ENCODE data around the gene CHRNA1.

Gene CHRNA1

DNA sequence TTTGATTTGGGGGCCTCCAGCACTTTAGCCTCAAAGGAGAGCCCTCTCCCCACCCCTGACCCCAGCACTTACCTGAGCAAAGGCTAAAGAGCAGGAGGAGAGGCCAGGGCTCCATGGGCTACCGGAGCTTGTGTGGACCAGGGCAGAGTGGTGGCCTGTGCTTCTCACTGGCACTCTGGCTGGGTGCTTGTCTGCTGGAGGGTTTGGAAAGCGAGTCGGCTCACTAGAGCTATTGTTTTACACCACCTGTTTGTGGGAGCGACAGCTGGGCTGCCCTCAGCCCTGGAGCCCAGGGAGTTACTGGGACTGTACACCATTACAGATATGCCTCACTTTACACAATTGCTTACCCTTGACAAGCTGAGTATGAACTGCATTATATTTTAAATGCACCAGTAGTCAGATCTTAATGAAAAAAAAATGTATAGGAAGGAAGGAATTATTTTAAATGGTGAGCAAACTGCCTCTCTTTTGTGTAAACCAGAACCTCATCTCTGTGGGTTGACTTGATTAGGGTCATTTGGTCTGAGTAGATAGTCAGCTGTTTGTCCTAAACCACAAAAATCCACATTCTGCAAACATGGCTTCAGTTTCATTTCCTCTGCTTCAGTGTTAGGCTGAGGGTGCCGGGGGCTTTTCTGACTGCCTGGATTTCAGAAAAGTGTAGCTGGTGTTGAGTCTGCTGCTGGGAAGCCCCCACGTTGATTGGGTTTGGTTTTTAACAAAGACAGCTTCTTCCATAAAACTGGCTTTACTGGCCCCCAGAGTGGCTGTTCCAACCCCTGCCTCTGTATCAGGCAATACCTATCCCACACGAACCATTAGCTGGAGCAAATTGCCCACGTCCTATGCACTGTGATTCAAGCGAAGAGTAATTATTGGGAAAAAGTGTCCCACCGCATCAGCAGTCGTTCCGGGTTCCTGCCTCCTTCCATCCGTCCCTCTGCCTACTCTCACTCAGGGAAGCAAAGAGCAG, at the start of gene CHRNA1:
CHRNA1 (minus strand) TSS at position 193 of the 976 bp plus-strand sequence; CDS start at position 115, 78 bp downstream.
- no peak for DNase-seq

DNA sequence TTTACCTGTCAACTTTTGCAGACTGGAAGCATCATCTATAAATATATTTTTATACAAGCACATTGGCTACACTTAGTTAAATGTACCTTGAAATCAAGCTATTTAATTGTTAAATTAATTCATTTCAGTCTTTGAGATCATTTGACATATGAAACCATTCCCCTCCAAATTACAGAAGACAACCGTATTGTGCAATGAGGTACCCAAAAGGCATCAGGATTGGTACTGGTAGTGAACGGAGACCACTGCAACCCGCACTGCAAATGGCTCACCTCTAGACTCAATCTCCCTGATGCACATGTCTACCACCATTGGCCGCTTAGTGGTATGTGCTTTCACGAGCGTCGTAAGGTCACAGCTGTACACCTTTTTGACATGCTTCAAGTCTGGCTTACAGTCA, 47.8 kb upstream of the CHRNA1 start:
- DNase-seq, result no peak

DNA sequence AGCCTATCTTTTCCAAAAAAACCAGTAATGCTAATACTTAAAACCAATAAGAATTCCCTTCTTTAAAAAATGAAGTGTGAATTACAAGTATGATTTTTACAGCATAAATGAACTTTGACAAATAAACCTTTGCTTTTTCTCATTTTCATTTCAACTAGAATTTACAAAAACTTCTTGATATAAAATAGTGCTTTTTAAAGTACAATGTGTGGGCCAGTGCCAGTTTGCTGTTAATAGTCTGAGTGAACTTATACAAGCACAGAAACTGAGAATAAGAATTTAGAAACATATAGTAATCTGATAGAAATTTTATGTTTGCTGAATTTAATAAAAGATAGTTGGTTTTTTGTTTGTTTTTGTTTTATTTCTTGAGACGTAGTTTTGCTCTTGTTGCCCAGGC, 43.7 kb upstream of the CHRNA1 start:
- no peak for DNase-seq

DNA sequence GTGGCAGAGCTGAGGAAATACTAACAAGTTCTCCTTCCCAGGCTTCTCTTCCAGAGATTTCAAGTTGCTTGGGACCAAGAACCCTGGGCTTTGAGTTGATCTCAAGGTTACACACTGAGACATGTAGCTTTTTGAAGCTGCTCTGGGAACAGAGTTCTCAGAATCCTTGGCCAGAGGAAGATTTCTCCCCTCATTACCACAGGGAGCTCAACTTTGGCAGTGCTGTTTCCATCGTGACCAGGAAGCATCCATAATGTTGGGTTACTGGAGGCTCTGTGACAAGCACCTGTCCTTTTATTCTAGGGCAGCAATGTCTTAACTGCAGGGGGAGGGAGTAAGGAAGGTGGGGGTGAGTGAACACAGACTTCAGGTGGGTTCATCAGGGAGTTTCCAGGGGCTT, 41.5 kb upstream of the CHRNA1 start:
- no peak for DNase-seq

GRCh38 chr2:174802459-174802858, 38.2 kb upstream of the CHRNA1 start:
- no peak for DNase-seq

GRCh38 chr2:174800436-174801205, 36.3 kb upstream of the CHRNA1 start:
- DNase-seq, result no peak

GRCh38 chr2:174798801-174799200, 34.5 kb upstream of the CHRNA1 start:
- no peak for DNase-seq

DNA sequence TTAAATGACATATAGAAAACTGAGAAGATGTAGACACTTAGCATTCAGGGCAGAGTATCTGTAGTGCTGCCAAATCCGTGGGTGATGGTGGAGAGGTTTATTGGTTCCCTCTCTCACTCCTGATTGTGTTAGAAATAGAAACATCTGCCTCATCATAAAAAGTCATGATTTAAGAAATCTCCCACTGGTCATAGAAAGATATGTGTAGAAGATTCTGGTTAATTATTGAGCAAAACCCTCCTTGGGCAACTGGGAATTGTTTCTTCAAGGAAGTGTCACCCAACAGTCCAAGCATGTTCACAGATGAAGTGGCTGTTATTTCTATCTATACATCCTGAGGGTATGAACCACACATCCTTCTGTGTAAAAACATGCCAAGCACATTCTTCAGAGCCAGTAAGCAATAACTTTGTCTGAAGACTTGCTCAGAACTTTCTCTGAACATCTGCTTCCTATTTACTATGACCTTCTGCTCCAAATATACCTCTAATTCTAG, 33.6 kb upstream of the CHRNA1 start:
- DNase-seq, result no peak

DNA sequence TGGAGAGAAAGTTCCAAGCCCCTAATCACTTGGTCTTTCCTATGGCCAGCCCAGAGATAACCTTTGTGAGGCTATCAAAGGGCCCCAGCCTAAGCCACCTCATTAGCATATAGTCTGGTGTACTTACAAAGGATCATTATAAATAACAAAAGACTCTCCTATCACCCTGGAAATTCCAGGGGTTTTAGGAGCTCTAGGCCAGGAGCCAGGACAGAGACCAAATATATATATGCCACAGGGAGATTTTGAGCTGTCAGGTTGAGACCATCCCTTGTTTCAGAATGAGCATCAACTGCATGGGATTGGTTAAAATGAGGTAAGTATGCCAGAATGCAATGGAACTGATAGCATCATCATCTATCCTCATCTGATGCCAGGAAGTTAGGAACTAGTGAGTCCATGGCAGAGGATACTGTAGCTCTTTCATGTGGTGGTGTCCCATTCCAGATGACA, 32.1 kb upstream of the CHRNA1 start:
- no peak for DNase-seq

GRCh38 chr2:174794851-174795374, 30.6 kb upstream of the CHRNA1 start:
- no peak for DNase-seq

DNA sequence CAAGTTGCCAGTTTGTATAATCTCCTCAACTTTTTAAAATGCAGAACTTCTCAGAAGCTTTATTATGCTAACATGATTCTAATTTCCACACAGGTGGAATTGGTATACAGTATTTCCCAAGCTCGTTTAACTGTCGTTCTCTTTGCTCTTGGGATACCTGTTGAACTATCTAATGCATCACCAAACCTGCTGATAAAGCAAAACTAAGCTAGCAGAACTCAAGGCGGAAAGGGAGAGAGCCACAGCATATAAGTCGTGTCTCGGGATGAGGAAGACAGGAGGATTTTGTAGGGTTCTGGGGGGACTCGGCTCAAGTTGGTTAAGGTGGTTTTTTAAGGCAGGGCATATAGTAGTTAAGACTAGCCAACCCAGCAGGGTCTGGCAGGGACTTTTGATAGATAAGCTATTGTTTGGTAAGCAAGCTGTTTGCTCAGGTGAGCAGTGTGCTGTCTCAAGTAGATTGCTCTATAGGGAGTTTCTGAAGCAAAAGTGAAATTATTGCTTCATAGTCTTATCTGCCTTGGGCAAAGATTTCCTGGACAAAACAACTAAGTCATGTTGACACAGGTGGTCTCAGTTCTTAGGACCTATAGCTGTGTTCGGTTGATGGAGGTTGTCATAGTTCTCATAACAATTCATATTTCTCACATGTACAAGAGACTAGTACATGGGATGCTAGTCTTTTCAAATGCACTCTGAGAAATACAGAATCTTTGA, 28.2 kb upstream of the CHRNA1 start:
- no peak for DNase-seq

GRCh38 chr2:174791746-174792280, 27.5 kb upstream of the CHRNA1 start:
- no peak for DNase-seq

GRCh38 chr2:174791020-174791419, 26.7 kb upstream of the CHRNA1 start:
- DNase-seq, result no peak

DNA sequence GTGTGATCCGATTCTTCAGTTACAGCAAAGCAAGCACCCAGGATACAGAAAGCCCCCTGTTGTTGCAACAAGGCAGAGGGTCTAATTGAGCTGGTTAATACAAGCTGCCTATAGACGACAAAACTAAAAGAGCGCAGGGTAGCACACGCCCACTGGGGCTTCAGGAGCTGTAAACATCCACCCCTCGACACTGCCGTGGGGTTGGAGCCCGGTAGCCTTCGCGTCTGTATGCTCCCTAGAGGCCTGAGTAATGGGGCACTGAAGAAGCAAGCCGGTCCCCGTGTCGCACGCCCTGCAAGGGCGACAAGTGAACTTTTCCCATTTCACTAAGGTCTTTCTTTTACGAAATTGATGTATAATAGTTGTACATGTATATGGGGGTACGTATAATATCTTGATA, 24.7 kb upstream of the CHRNA1 start:
- no peak for DNase-seq

- no peak for DNase-seq
These were observed 24.1 kb upstream of the CHRNA1 start for GRCh38 chr2:174788291-174788929.

DNA sequence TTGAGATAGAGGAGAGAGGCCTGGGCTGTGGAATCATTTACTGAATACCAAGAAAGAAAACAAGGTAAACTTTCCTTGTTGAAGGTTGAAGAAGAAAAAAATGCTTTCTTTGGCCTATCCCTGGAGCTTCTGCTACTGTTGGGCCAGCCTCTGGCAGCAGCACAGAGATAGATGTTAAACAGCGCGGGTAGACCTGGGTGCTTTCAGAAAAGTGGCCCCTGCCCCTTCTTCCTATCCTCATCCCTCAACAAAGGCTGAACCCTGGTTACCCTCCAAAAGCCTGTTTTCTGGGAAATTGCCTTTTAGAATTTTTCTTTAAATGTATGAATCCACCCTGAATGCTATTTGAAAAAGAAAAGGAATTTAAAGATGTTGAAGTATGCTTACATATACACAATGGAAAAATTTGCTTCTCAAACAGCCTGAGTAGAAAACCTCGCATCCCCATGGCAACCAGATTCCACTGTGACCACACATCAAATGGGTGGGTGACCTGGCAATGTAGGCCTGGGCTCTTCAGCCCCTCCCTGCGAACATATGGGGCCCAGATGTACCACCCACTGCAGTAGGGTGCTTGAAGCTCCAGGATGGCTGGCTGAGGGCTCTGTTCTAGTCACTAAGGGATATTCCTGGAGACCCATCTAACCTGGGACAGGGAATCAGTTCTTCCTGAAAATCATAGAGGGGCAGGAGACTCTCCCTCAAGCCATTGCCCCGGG, 23.4 kb upstream of the CHRNA1 start:
- peak in 4 of 56 donors; percentile 9 to 29 (median 20) for DNase-seq

- no peak for DNase-seq
These were observed 21.9 kb upstream of the CHRNA1 start for GRCh38 chr2:174786066-174786725.

- DNase-seq, result no peak
These were observed 21.2 kb upstream of the CHRNA1 start for GRCh38 chr2:174785481-174785880.

GRCh38 chr2:174784909-174785308, 20.6 kb upstream of the CHRNA1 start:
- no peak for DNase-seq

Measured in amygdala (tissue), 56 donors.